Left renal cortex interstitium (tissue), 4 donors: Measurements from ENCODE around the gene CUX1. TPM values are rescaled to one million over a fixed set of nuclear protein-coding genes. Genes with fewer than 3 reads are reported as not detected.
"Not testable (repeated sequence)": the region's sequence is repeated elsewhere in the genome, so short reads cannot be mapped to it uniquely, and the experiment has no call there.

Source experiments
- DNase-seq, 4 donors: peaks; one replicate each; pipeline ENCODE4 v3.0.0-alpha.2; 2013; ENCODE audit warnings: low read depth in 4 of 4, low spot score in 2 of 4, missing footprints in 1 of 4
- polyA plus RNA-seq, 4 donors: library from polyadenylated mRNA; unstranded; fragments of 120-200 nt; gene quantifications; one replicate each; pipeline ENCODE4 v1.2.1, GENCODE V29; 2013; ENCODE audit not compliant: insufficient read length in 4 of 4

Gene CUX1
- 10 to 100 TPM; 79.2 to 99.7 (median 90.6) TPM for polyA plus RNA-seq

- DNase-seq = no peak
Observed at GRCh38 chr7:101817471-101818286, at the start of gene CUX1. Gene CUX1 (plus strand): TSS chr7:101817626. CDS start chr7:101817640, 14 bp downstream.

- no peak for DNase-seq
Observed at GRCh38 chr7:101768280-101768679, 49.1 kb upstream of the CUX1 start.

- DNase-seq = no peak
Observed at GRCh38 chr7:101770466-101770865, 47.0 kb upstream of the CUX1 start.

GRCh38 chr7:101772508-101773211, 44.8 kb upstream of the CUX1 start:
- DNase-seq = no peak

GRCh38 chr7:101775181-101775580, 42.2 kb upstream of the CUX1 start:
- DNase-seq = no peak

- DNase-seq = no peak
Observed at GRCh38 chr7:101778026-101778580, 39.3 kb upstream of the CUX1 start.

- no peak for DNase-seq
Observed at GRCh38 chr7:101779267-101779666, 38.2 kb upstream of the CUX1 start.

- no peak for DNase-seq
Observed at GRCh38 chr7:101780281-101780680, 37.1 kb upstream of the CUX1 start.

- DNase-seq = no peak
Observed at GRCh38 chr7:101781439-101781838, 36.0 kb upstream of the CUX1 start.

GRCh38 chr7:101782476-101782875, 35.0 kb upstream of the CUX1 start:
- DNase-seq = no peak

- no peak for DNase-seq
Observed at GRCh38 chr7:101782896-101783295, 34.5 kb upstream of the CUX1 start.

- DNase-seq = no peak
Observed at GRCh38 chr7:101783381-101784181, 33.8 kb upstream of the CUX1 start.

GRCh38 chr7:101784292-101785127, 32.9 kb upstream of the CUX1 start:
- no peak for DNase-seq

GRCh38 chr7:101787864-101788263, 29.6 kb upstream of the CUX1 start:
- no peak for DNase-seq

GRCh38 chr7:101788517-101788916, 28.9 kb upstream of the CUX1 start:
- DNase-seq = no peak

GRCh38 chr7:101790566-101791293, 26.7 kb upstream of the CUX1 start:
- no peak for DNase-seq

- DNase-seq = no peak
Observed at GRCh38 chr7:101792051-101792681, 25.3 kb upstream of the CUX1 start.

- not testable (repeated sequence) for DNase-seq
Observed at GRCh38 chr7:101792682-101793071, 24.7 kb upstream of the CUX1 start.

- DNase-seq = no peak
Observed at GRCh38 chr7:101795461-101795860, 22.0 kb upstream of the CUX1 start.
